CD14-positive monocyte (primary cell): Measurements from ENCODE around the gene KRTAP10-2. TPM values are rescaled to one million over a fixed set of nuclear protein-coding genes. Genes with fewer than 3 reads are reported as not detected.
"Not testable (repeated sequence)": the region's sequence is repeated elsewhere in the genome, so short reads cannot be mapped to it uniquely, and the experiment has no call there.

Experiments
- DNase-seq, 3 donors: peaks; one replicate each; pipeline ENCODE4 v3.0.0-alpha.2; 2011 to 2022
- H2AFZ ChIP-seq: 2 replicates; pipeline ENCODE4 v1.6.0; 2012; ENCODE audit warnings: mild to moderate bottlenecking, low read depth, low read length, inconsistent platforms; ENCODE audit not compliant: insufficient read depth, poor library complexity, severe bottlenecking
- H3K27ac ChIP-seq, 2 donors: 1 replicate in 1 of 2; 2 replicates in 1 of 2; pipeline ENCODE4 v1.5.1; 2012 to 2013; ENCODE audit warnings: low read length in 2 of 2, control low read depth in 1 of 2, inconsistent platforms in 1 of 2, low read depth in 1 of 2, mild to moderate bottlenecking in 1 of 2
- H3K27me3 ChIP-seq, 2 donors: one replicate each; pipeline versions ENCODE4 v1.6.0 to v1.6.1; 2011 to 2013; ENCODE audit warnings: low read length in 2 of 2; ENCODE audit not compliant: control insufficient read depth in 2 of 2, insufficient read depth in 2 of 2
- H3K36me3 ChIP-seq, 2 donors: replicated peaks in 1 of 2; 1 replicate in 1 of 2; 2 replicates in 1 of 2; pipeline versions ENCODE4 v1.5.1 to v1.6.1; 2012 to 2013; ENCODE audit warnings: low read length in 2 of 2, control low read depth in 1 of 2, inconsistent platforms in 1 of 2, mild to moderate bottlenecking in 1 of 2; ENCODE audit not compliant: insufficient read depth in 2 of 2, control insufficient read depth in 1 of 2
- H3K4me1 ChIP-seq, 2 donors: 1 replicate in 1 of 2; 2 replicates in 1 of 2; pipeline versions ENCODE4 v1.5.1 to v1.6.1; 2012 to 2013; ENCODE audit warnings: low read length in 2 of 2, control low read depth in 1 of 2, inconsistent platforms in 1 of 2, mild to moderate bottlenecking in 1 of 2, moderate library complexity in 1 of 2; ENCODE audit not compliant: insufficient read depth in 2 of 2, control insufficient read depth in 1 of 2
- H3K4me2 ChIP-seq: replicated peaks from 2 replicates; pipeline ENCODE3; 2012; ENCODE audit warnings: low read length, moderate library complexity, mild to moderate bottlenecking; ENCODE audit not compliant: poor library complexity, severe bottlenecking; ENCODE audit errors: extremely low read depth
- H3K4me3 ChIP-seq, 3 experiments: fragments of 200-600 bp in 1 of 3; sonication (generic) in 1 of 3; replicated peaks in 1 of 3; 1 replicate in 2 of 3; 2 replicates in 1 of 3; pipeline ENCODE4 v1.5.1; 2011 to 2013; ENCODE audit warnings: low read length in 3 of 3, mild to moderate bottlenecking in 3 of 3, control low read depth in 2 of 3, low read depth in 2 of 3, inconsistent platforms in 1 of 3, moderate library complexity in 1 of 3
- H3K79me2 ChIP-seq: 2 replicates; pipeline ENCODE4 v1.6.0; 2012; ENCODE audit warnings: mild to moderate bottlenecking, control low read depth, inconsistent platforms, low read length, moderate library complexity; ENCODE audit not compliant: insufficient read depth
- H3K9ac ChIP-seq: 2 replicates; pipeline ENCODE4 v1.6.0; 2017; ENCODE audit warnings: low read length, mild to moderate bottlenecking; ENCODE audit not compliant: insufficient read depth, poor library complexity, severe bottlenecking
- H3K9me3 ChIP-seq, 2 donors: replicated peaks in 1 of 2; 1 replicate in 1 of 2; 2 replicates in 1 of 2; pipeline versions ENCODE4 v1.5.1 to v1.6.1; 2012 to 2013; ENCODE audit warnings: low read length in 2 of 2, control low read depth in 1 of 2; ENCODE audit not compliant: control insufficient read depth in 1 of 2, insufficient read depth in 1 of 2
- H4K20me1 ChIP-seq: 2 replicates; pipeline ENCODE4 v1.6.0; 2012; ENCODE audit warnings: mild to moderate bottlenecking, low read length, control low read depth, moderate library complexity; ENCODE audit not compliant: insufficient read depth
- H3K27ac Mint-ChIP-seq, 7 donors: one replicate each; pipeline ENCODE4 v1.8.0; 2020; ENCODE audit warnings: mild to moderate bottlenecking in 7 of 7, mixed read lengths in 7 of 7, moderate library complexity in 6 of 7, inconsistent platforms in 2 of 7
- H3K27me3 Mint-ChIP-seq, 3 donors: one replicate each; pipeline ENCODE4 v1.8.0; 2021 to 2022; ENCODE audit warnings: low read depth in 3 of 3, mild to moderate bottlenecking in 3 of 3, mixed read lengths in 3 of 3, moderate library complexity in 3 of 3, inconsistent platforms in 1 of 3
- H3K36me3 Mint-ChIP-seq, 2 donors: one replicate each; pipeline ENCODE4 v1.8.0; 2020; ENCODE audit warnings: mixed read lengths in 2 of 2, inconsistent platforms in 1 of 2, mild to moderate bottlenecking in 1 of 2
- H3K4me1 Mint-ChIP-seq: one replicate; pipeline ENCODE4 v1.8.0; 2020; ENCODE audit warnings: mild to moderate bottlenecking, mixed read lengths
- H3K4me3 Mint-ChIP-seq, 2 donors: one replicate each; pipeline ENCODE4 v1.8.0; 2020; ENCODE audit warnings: mild to moderate bottlenecking in 2 of 2, mixed read lengths in 2 of 2, moderate library complexity in 1 of 2
- H3K9me3 Mint-ChIP-seq, 7 donors: one replicate each; pipeline ENCODE4 v1.8.0; 2020 to 2022; ENCODE audit warnings: mixed read lengths in 7 of 7, mild to moderate bottlenecking in 6 of 7, moderate library complexity in 6 of 7, inconsistent platforms in 2 of 7
- CTCF ChIP-seq: fragments of 200-600 bp; IDR thresholded peaks from one replicate; pipeline ENCODE4 v1.8.0; 2022; ENCODE audit warnings: antibody characterized with exemption, mild to moderate bottlenecking
- WGBS: methylation state at CpG from one replicate; pipeline ENCODE4 v1.1.5; 2013; ENCODE audit warnings: missing lambda C conversion rate; ENCODE audit not compliant: insufficient coverage; 5-methylcytosine and 5-hydroxymethylcytosine counted together
- intact Hi-C, 2 donors: fragments of 100-400 bp; cut with micrococcal nuclease; formaldehyde crosslinking; loops; one replicate each; pipeline versions ENCODE4 v1.15.0 to v1.15.1; 2023
- polyA minus RNA-seq: library from RNA; depleted of rRNA, polyadenylated mRNA; stranded (reverse); fragments of >200 nt; gene quantifications from 2 replicates; pipeline ENCODE4 v1.2.3, GENCODE V29; 2012
- polyA plus RNA-seq, 3 donors: library from polyadenylated mRNA; depleted of rRNA in 1 of 3; unstranded in 2 of 3; stranded (reverse) in 1 of 3; fragments of 300-500 nt in 2 of 3; fragments of >200 nt in 1 of 3; fragmentation: Illumina TruSeq in 2 of 3; gene quantifications; 1 replicate in 2 of 3; 2 replicates in 1 of 3; pipeline ENCODE4 v1.2.3, GENCODE V29; 2012 to 2021
- total RNA-seq, 12 experiments: library from RNA in 1 of 12; stranded (reverse) in 1 of 12; fragments of 120-200 nt in 1 of 12; gene quantifications; one replicate each; pipeline ENCODE4 v1.2.4 and lab custom pipeline; 2013 to 2026; ENCODE audit warnings: mixed read lengths in 6 of 12, inconsistent platforms in 1 of 12

Gene KRTAP10-2
- total RNA-seq (2013): not detected
- polyA plus RNA-seq: not detected
- polyA minus RNA-seq: not detected in 2 replicates
- 0 to 0.12 (median 0) reads per million in 11 experiments for total RNA-seq (lab: John Stamatoyannopoulos, UW)

GRCh38 chr21:44551340-44551961, at the start of gene KRTAP10-2:
Gene KRTAP10-2, minus strand, starts transcription at chr21:44551505. Its CDS starts 47 bp downstream, at chr21:44551458.
- DNase-seq: no peak
- no peak within 1 kb of the TSS for H3K4me3 Mint-ChIP-seq
- 86% methylated on average over 17 of the region's 17 CpGs for WGBS
- Histone ChIP-seq H3K4me1 (no peaks in the 10 kb centered on the region), H3K36me3 (no peaks in the 10 kb centered on the region), H4K20me1 (no peaks in the 10 kb centered on the region), H3K27ac (no peak within 1 kb of the TSS), H3K4me2 (no peak within 1 kb of the TSS), H3K4me3 (no peak within 1 kb of the TSS), H3K27me3 (peaks cover 2 to 15% of the 10 kb centered on the region in 2 donors), H3K9ac (no peak within 1 kb of the TSS), H3K79me2 (no peaks in the 10 kb centered on the region), H3K9me3 (peaks cover 7 to 13% of the 10 kb centered on the region in 2 donors), H2AFZ (no peak within 1 kb of the TSS)
- peaks cover 20 to 48% (median 31%) of the 10 kb centered on the region in 3 donors for H3K27me3 Mint-ChIP-seq
- peaks cover 10 to 16% (median 13%) of the 10 kb centered on the region in 7 donors for H3K9me3 Mint-ChIP-seq
- TF ChIP-seq CTCF: no peak
- H3K36me3 Mint-ChIP-seq: no peaks in the 10 kb centered on the region
- peak within 1 kb of the TSS in 3 of 7 donors; percentile 31 to 67 (median 55) for H3K27ac Mint-ChIP-seq
- intact Hi-C loops: no loop called here
- no peaks in the 10 kb centered on the region for H3K4me1 Mint-ChIP-seq

GRCh38 chr21:44601091-44601490, 49.8 kb upstream of the KRTAP10-2 start:
- H3K9ac ChIP-seq, H3K4me1 ChIP-seq, H3K9me3 ChIP-seq, H3K27me3 ChIP-seq, H3K4me3 Mint-ChIP-seq, H3K79me2 ChIP-seq, H4K20me1 ChIP-seq, intact Hi-C loops, H3K27me3 Mint-ChIP-seq, H3K27ac ChIP-seq, H2AFZ ChIP-seq, H3K4me1 Mint-ChIP-seq, DNase-seq, H3K4me2 ChIP-seq, H3K36me3 Mint-ChIP-seq, H3K36me3 ChIP-seq, H3K27ac Mint-ChIP-seq, H3K4me3 ChIP-seq: not testable (repeated sequence)
- peaks cover 0 to 12% (median 9%) of the 10 kb centered on the region in 7 donors for H3K9me3 Mint-ChIP-seq
- WGBS: 77% methylated on average over 10 of the region's 10 CpGs

- H3K4me3 ChIP-seq, H3K9ac ChIP-seq, H4K20me1 ChIP-seq, H3K27ac ChIP-seq, H3K9me3 ChIP-seq, H3K4me3 Mint-ChIP-seq, H3K79me2 ChIP-seq, H3K4me1 Mint-ChIP-seq, H3K27ac Mint-ChIP-seq, H3K27me3 Mint-ChIP-seq, DNase-seq, intact Hi-C loops, H3K36me3 ChIP-seq, H2AFZ ChIP-seq, H3K36me3 Mint-ChIP-seq, H3K4me1 ChIP-seq, H3K27me3 ChIP-seq, H3K4me2 ChIP-seq: not testable (repeated sequence)
- 82% methylated on average over 12 of the region's 23 CpGs for WGBS
- H3K9me3 Mint-ChIP-seq: peaks cover 0 to 11% (median 6%) of the 10 kb centered on the region in 7 donors
Observed at GRCh38 chr21:44600118-44600978, 49.0 kb upstream of the KRTAP10-2 start, which contains the start of gene KRTAP10-7. Gene KRTAP10-7, plus strand, starts transcription at chr21:44600597. Its CDS starts 25 bp downstream, at chr21:44600622.
